Tongue (tissue), 2 donors: ENCODE data around the gene TMEM273. TPM values are rescaled to one million over a fixed set of nuclear protein-coding genes. Genes with fewer than 3 reads are reported as not detected.
A peak's percentile ranks its signal among the peaks of the same experiment; 100 is the strongest.

Source experiments
- DNase-seq: peaks from one replicate; pipeline ENCODE4 v3.0.0-alpha.2; 2015
- total RNA-seq: library from RNA; depleted of rRNA; stranded (reverse); fragments of >200 nt; gene quantifications from one replicate; pipeline ENCODE4 v1.2.3, GENCODE V29; 2014

TMEM273 gene, protein sequence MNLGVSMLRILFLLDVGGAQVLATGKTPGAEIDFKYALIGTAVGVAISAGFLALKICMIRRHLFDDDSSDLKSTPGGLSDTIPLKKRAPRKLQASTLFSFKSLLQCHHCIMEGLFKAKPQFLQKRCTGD
- 8.7 TPM for total RNA-seq

GRCh38 chr10:49187950-49188761, at the start of gene TMEM273:
TMEM273 (minus strand) TSS chr10:49188391; CDS start chr10:49188336, 55 bp downstream.
- DNase-seq: peak; percentile 37

GRCh38 chr10:49237985-49238384, 49.8 kb upstream of the TMEM273 start:
- DNase-seq: no peak

GRCh38 chr10:49235392-49235791, 47.2 kb upstream of the TMEM273 start:
- DNase-seq: no peak

DNA sequence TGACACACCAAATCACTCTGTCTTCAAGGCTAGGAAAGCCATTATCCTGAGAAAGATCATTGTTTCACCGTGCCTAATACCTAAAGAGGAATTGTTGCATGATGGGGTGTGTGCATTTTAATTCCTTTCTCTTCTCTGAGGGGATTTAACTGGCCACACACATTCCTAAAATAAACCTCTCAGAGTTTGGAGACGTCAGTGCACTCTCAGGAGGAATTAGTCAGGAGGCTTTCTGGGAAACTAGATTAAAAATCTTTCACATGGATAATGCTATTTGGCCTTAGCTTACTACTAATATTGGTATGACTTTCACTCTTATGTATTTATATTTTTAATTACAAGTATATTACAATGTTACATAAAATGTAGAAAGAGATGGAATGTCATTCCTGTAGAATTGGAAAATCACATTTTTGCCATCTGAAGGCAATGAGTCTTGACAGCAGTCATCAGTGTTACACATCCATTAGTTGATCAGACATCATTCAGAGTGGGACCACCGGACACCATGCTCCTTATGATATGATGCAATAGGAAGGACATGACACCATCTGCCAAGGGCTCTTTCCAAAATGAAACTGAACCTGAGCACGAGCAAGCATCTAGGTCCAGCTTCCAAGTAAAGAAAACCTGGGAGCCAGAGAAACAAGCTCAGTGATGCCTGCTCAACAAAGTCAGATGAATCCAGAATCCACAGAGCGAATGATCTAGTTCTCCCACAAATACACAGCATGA, 43.1 kb upstream of the TMEM273 start:
- DNase-seq: no peak

- DNase-seq: no peak
Observed at GRCh38 chr10:49230004-49230403, 41.8 kb upstream of the TMEM273 start.

DNA sequence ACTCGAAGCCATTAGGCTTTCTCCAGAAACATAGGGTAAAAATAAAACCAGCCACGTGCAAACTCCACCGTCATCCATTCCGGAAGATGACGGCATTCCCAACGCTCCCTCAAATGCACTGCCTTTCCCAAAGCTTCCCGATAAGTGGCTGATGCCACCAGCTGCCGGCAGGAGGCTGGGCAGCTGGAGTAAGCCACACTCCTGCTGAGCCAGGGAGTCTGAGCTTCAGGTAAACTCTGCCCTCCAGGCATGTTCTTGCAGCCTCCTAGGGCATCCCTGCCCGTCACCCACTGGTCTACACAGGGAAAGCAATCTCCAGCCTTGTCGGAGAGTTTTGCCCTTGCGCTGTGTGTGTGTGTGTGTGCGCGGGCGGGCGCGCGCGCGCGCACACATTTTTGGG, 40.5 kb upstream of the TMEM273 start:
- no peak for DNase-seq

DNA sequence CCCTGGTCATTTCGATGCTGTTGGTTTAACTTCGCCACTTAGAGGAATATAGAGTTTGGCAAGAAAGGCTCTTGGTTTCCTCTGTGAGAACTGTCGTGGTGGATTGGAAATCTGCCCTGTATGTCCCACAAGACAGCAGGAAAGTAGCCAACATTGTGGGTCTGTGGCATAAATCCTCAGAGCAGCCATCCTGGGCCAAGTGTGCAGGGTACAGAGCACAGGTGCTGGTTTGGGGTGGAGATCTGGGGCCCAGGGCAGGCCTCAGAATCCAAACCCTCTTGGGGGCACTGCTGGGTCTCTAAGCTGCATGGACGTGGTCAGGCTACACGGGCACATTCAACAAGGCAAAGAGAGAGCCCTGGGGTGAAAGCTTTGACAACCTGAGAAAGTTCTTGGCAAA, 39.2 kb upstream of the TMEM273 start:
- no peak for DNase-seq

GRCh38 chr10:49226594-49226993, 38.4 kb upstream of the TMEM273 start:
- DNase-seq: no peak

GRCh38 chr10:49225218-49225876, 37.2 kb upstream of the TMEM273 start:
- peak; percentile 17 for DNase-seq

DNA sequence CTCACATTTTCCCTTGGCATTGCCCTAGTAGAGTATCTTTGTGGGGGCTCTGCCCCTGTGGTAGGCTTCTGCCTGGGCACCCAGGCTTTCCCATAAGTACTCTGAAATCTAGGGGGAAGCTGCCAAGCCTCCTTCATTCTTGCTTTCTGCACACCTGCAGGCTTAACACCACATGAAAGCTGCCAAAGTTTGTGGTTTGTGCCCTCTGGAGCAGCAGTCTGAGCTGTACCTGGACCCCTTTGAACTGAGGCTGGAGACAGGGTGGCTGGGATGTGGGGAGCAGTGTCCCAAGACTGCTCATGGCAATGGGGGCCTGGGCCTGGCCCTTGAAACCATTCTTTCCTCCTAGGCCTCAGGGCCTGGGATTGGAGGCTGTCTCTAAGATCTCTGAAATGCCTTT, 35.0 kb upstream of the TMEM273 start:
- no peak for DNase-seq

DNA sequence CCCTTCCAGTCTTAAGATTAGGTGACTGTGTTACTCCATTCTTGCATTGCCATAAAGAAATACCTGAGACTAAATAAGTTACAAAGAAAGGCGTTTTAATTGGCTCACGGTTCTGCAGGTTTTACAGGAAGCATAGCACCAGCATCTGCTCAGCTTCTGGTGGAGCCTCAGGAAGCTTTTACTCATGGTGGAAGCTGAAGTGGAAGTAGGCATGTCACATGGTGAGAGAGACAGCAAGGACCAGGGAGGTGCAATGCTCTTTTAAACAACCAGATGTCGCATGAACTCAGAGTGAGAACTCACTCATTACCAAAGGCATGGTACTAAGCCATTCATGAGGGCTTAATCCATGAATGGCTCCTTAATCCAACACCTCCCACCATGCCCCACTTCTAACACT, 34.0 kb upstream of the TMEM273 start:
- DNase-seq: no peak

DNA sequence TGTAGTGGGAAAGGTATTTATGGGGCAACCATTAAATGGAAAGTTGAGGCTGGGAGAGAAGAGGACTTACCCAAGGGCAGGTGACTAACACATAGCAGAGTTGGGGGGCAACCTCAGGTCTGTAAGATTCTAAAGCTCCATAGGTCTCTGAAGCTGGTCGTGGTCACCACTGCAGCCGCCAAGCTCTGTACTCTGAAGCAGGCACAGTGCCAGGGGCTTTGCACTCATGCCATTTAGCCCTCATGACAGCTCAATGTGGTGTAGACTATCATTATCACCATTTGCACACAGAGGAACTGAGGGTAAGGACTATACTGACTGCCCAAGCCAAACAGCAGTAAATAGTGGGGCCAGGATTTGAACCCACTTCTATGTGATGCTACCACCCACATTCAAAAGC, 32.5 kb upstream of the TMEM273 start:
- DNase-seq: no peak

- no peak for DNase-seq
Observed at GRCh38 chr10:49220031-49220430, 31.8 kb upstream of the TMEM273 start.

DNA sequence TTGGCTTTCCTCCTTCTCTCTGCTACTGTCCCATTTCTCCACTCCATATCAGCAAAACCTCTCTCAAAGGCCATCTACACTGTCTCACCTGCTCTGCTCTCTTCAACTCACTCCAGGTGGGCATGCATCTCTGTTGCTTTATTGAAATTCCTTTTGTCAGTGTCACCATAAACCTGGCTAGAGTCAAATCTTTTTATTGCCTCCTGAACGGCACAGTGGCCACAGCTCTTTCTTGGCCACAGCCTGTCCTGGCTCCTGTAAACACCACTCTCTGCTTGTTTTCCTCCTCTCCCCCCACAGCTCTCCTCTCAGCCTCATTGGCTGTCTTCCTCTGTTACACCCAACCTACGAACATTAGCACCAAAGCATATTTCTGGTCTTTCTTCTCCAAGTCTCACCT, 31.1 kb upstream of the TMEM273 start:
- DNase-seq: no peak

DNA sequence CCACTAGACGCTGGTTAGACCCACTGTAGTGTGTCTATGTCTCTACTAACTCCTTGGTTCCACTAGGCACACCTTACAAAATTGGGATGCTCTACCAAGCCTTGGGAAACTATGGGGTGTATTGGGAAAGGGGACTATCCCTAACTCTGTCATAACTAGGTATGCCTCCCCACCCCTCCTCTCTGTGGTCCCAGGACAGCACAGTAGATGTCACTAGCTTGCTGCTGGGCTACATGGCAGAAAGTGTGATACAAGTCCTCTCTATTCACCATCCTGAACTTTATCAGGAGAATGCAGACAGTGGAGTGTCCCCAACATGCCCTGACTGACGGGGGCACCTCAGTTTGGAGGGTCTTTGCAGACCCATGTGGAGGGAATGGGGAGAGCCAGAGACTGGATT, 30.3 kb upstream of the TMEM273 start:
- DNase-seq: no peak

- DNase-seq: no peak
Observed at GRCh38 chr10:49217645-49218044, 29.5 kb upstream of the TMEM273 start.

DNA sequence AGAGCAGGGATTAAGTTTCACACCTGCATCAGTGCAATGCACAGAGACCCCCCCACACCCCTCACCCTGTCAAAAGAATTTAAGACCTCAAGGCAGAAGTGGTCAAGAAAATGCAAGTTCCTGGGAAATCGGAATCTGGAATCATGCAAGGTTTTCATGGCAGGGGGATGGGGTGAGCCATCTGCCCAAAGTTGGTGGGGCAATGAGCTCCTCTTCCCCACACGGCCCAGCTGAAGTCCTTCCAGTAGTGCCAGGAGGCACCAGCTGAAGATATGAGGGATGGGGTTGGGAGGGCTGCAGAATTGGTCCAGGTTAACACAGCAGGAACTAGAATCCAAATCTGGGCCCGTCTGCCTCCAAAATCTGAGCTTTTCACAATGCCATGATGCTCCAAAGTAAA, 25.0 kb upstream of the TMEM273 start:
- DNase-seq: no peak

GRCh38 chr10:49212783-49213182, 24.6 kb upstream of the TMEM273 start:
- no peak for DNase-seq

DNA sequence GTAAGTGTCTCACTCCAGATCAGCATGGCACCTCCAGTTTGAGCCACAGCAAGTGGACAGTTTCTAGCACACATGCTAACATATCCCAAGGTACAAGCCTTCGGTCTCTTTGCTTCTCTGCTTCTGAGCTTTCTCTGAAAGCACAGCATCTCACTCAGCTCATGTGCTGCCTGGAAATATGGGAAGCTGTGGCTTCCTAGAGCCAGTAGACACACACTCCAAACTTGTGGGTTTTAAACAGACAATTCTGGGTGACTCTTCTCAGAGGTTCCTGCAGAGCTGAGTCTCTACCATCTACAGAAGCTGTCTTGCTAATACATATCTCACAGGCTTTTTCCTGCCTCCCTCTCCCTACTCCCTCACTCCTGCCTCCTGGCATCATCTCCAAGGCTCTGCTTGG, 23.9 kb upstream of the TMEM273 start:
- no peak for DNase-seq

- DNase-seq: no peak
Observed at GRCh38 chr10:49208996-49209395, 20.8 kb upstream of the TMEM273 start.

- DNase-seq: peak; percentile 34
Observed at GRCh38 chr10:49207936-49208487, 19.8 kb upstream of the TMEM273 start.

DNA sequence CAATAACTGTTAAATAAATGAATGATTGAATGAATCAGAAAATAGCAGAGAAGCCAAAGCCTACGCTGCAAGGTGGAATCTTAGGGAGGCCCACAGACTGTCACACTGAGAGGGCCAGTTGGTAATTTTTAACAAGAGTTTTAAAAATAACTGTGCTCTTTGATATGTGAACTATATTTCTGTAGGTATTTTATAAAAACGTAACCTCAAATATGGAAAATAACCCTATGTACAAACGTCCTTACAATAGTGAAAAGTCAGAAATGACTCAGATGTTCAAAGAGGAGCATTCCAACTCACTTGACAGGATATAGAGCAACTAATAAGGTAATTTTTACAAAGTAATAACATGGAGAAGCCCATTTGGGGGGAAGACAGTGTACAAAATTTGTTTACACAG, 18.9 kb upstream of the TMEM273 start:
- no peak for DNase-seq

- no peak for DNase-seq
Observed at GRCh38 chr10:49205206-49205605, 17.0 kb upstream of the TMEM273 start.
